Activated naive CD4-positive, alpha-beta T cell treated with Interleukin-2 at 50 U/mL for 16 hours (primary cell): ENCODE measurements around the gene CCT6A.
A peak's percentile ranks its signal among the peaks of the same experiment; 100 is the strongest.
"Not testable (repeated sequence)": the region's sequence is repeated elsewhere in the genome, so short reads cannot be mapped to it uniquely, and the experiment has no call there.

Experiments
- DNase-seq: peaks from one replicate; pipeline ENCODE4 v3.0.0-alpha.2; 2020

Gene CCT6A

GRCh38 chr7:56104138-56104537, 52.6 kb downstream of the CCT6A start:
- DNase-seq: not testable (repeated sequence)

- peak; percentile 37 for DNase-seq
These were observed 53.9 kb downstream of the CCT6A start for GRCh38 chr7:56105508-56105907.

- peak; percentile 95 for DNase-seq
These were observed 54.8 kb downstream of the CCT6A start, which contains the start of gene CHCHD2 for GRCh38 chr7:56106108-56107073. TSS of gene CHCHD2 (minus strand) at chr7:56106476. CDS start at chr7:56106413, 63 bp downstream.

- DNase-seq: no peak
These were observed 56.3 kb downstream of the CCT6A start for GRCh38 chr7:56107954-56108258.

- no peak for DNase-seq
These were observed 59.0 kb downstream of the CCT6A start for GRCh38 chr7:56110611-56111010.

GRCh38 chr7:56112244-56112643, 60.7 kb downstream of the CCT6A start:
- not testable (repeated sequence) for DNase-seq
